HUES48 (cell line): ENCODE measurements around the gene CYB561A3.
A peak's percentile ranks its signal among the peaks of the same experiment; 100 is the strongest.

Experiments
- H3K27ac ChIP-seq: one replicate; pipeline ENCODE4 v1.7.0; 2013; ENCODE audit warnings: low read depth, low read length, inconsistent platforms
- H3K27me3 ChIP-seq: 2 replicates; pipeline ENCODE4 v1.6.1; 2013; ENCODE audit warnings: mild to moderate bottlenecking, low read length; ENCODE audit not compliant: control insufficient read depth, insufficient read depth
- H3K36me3 ChIP-seq: 2 replicates; pipeline ENCODE4 v1.6.1; 2013; ENCODE audit warnings: low read length; ENCODE audit not compliant: control insufficient read depth, insufficient read depth
- H3K4me1 ChIP-seq: 2 replicates; pipeline ENCODE4 v1.6.1; 2013; ENCODE audit warnings: mild to moderate bottlenecking, low read length; ENCODE audit not compliant: control insufficient read depth, insufficient read depth
- H3K4me3 ChIP-seq: 2 replicates; pipeline ENCODE4 v1.5.1; 2013; ENCODE audit warnings: mild to moderate bottlenecking, low read depth, low read length
- H3K9ac ChIP-seq: 2 replicates; pipeline ENCODE4 v1.6.1; 2013; ENCODE audit warnings: mild to moderate bottlenecking, low read depth, low read length, moderate library complexity
- H3K9me3 ChIP-seq: 2 replicates; pipeline ENCODE4 v1.6.1; 2013; ENCODE audit warnings: low read length; ENCODE audit not compliant: control insufficient read depth, insufficient read depth

Gene CYB561A3

GRCh38 chr11:61333550-61334433, 27.9 kb downstream of the CYB561A3 start:
- H3K9ac ChIP-seq = peak overlapping the region; percentile 95
- peak overlapping the region; percentile 88 for H3K4me3 ChIP-seq

GRCh38 chr11:61332797-61333549, 28.7 kb downstream of the CYB561A3 start, which contains the start of the genes DDB1 and TKFC:
Gene DDB1, minus strand, starts transcription at chr11:61333105. Its CDS starts 137 bp downstream, at chr11:61332968.
Gene TKFC, plus strand, starts transcription at chr11:61333228. Its CDS starts 1,501 bp downstream, at chr11:61334729.
- peaks cover 26% of the 10 kb centered on the region for H3K4me1 ChIP-seq
- no peaks in the 10 kb centered on the region for H3K9me3 ChIP-seq
- peak within 1 kb of the TSS; percentile 95 for H3K27ac ChIP-seq
- no peaks in the 10 kb centered on the region for H3K27me3 ChIP-seq
- peaks cover 30% of the 10 kb centered on the region for H3K36me3 ChIP-seq
- peak within 1 kb of the TSS; percentile 95 for H3K9ac ChIP-seq
- peak within 1 kb of the TSS; percentile 88 for H3K4me3 ChIP-seq

More at GRCh38 chr11:61333550-61334433, 27.9 kb downstream of the CYB561A3 start:
- Histone ChIP-seq H3K4me1 (peaks cover 26% of the 10 kb centered on the region), H3K27ac (peak overlapping the region; percentile 95), H3K9me3 (no peaks in the 10 kb centered on the region), H3K27me3 (no peaks in the 10 kb centered on the region), H3K36me3 (peaks cover 25% of the 10 kb centered on the region)

GRCh38 chr11:61332281-61332796, 29.3 kb downstream of the CYB561A3 start:
- Histone ChIP-seq H3K4me3 (peak overlapping the region; percentile 88), H3K27me3 (no peaks in the 10 kb centered on the region), H3K4me1 (peaks cover 26% of the 10 kb centered on the region), H3K36me3 (peaks cover 36% of the 10 kb centered on the region), H3K9ac (peak overlapping the region; percentile 95), H3K9me3 (no peaks in the 10 kb centered on the region), H3K27ac (peak overlapping the region; percentile 91)

GRCh38 chr11:61331651-61332050, 30.0 kb downstream of the CYB561A3 start:
- Histone ChIP-seq H3K4me3 (peak overlapping the region; percentile 88), H3K27ac (peak overlapping the region; percentile 91), H3K4me1 (peaks cover 26% of the 10 kb centered on the region), H3K36me3 (peaks cover 43% of the 10 kb centered on the region), H3K9ac (peak overlapping the region; percentile 95), H3K27me3 (no peaks in the 10 kb centered on the region), H3K9me3 (no peaks in the 10 kb centered on the region)

GRCh38 chr11:61329871-61330270, 31.8 kb downstream of the CYB561A3 start:
- Histone ChIP-seq H3K27me3 (no peaks in the 10 kb centered on the region), H3K36me3 (peaks cover 60% of the 10 kb centered on the region), H3K9ac (no peak overlapping the region), H3K27ac (no peak overlapping the region), H3K9me3 (no peaks in the 10 kb centered on the region), H3K4me3 (no peak overlapping the region), H3K4me1 (peaks cover 14% of the 10 kb centered on the region; the same call in 1 of the 2 replicates)

GRCh38 chr11:61328351-61328750, 33.3 kb downstream of the CYB561A3 start:
- H3K36me3 ChIP-seq = peaks cover 74% of the 10 kb centered on the region
- H3K27me3 ChIP-seq = no peaks in the 10 kb centered on the region
- peaks cover 8% of the 10 kb centered on the region; the same call in 1 of the 2 replicates for H3K4me1 ChIP-seq
- H3K27ac ChIP-seq = no peak overlapping the region
- H3K9me3 ChIP-seq = no peaks in the 10 kb centered on the region
- no peak overlapping the region for H3K4me3 ChIP-seq
- H3K9ac ChIP-seq = no peak overlapping the region

GRCh38 chr11:61327669-61328071, 34.0 kb downstream of the CYB561A3 start:
- Histone ChIP-seq H3K4me3 (no peak overlapping the region), H3K9ac (no peak overlapping the region), H3K27ac (no peak overlapping the region), H3K27me3 (no peaks in the 10 kb centered on the region), H3K9me3 (no peaks in the 10 kb centered on the region), H3K36me3 (peaks cover 81% of the 10 kb centered on the region), H3K4me1 (peaks cover 8% of the 10 kb centered on the region; the same call in 1 of the 2 replicates)

- peaks cover 95% of the 10 kb centered on the region for H3K36me3 ChIP-seq
- no peaks in the 10 kb centered on the region for H3K9me3 ChIP-seq
- no peak overlapping the region for H3K4me3 ChIP-seq
- no peak overlapping the region for H3K9ac ChIP-seq
- H3K27me3 ChIP-seq = no peaks in the 10 kb centered on the region
- no peak overlapping the region for H3K27ac ChIP-seq
- H3K4me1 ChIP-seq = no peaks in the 10 kb centered on the region
Observed at GRCh38 chr11:61325649-61326414, 35.9 kb downstream of the CYB561A3 start.

GRCh38 chr11:61315260-61315659, 46.4 kb downstream of the CYB561A3 start:
- H3K9me3 ChIP-seq = no peaks in the 10 kb centered on the region
- no peaks in the 10 kb centered on the region for H3K27me3 ChIP-seq
- H3K4me1 ChIP-seq = no peaks in the 10 kb centered on the region
- no peak overlapping the region for H3K27ac ChIP-seq
- no peak overlapping the region for H3K9ac ChIP-seq
- H3K4me3 ChIP-seq = no peak overlapping the region
- H3K36me3 ChIP-seq = peaks cover 89% of the 10 kb centered on the region

- H3K9me3 ChIP-seq = no peaks in the 10 kb centered on the region
- peaks cover 99% of the 10 kb centered on the region for H3K36me3 ChIP-seq
- H3K4me1 ChIP-seq = no peaks in the 10 kb centered on the region
- no peak overlapping the region for H3K4me3 ChIP-seq
- H3K27me3 ChIP-seq = no peaks in the 10 kb centered on the region
- H3K27ac ChIP-seq = no peak overlapping the region
- no peak overlapping the region for H3K9ac ChIP-seq
Observed at GRCh38 chr11:61310749-61311148, 50.9 kb downstream of the CYB561A3 start.
